Mammary epithelial cell (primary cell): ENCODE measurements around the gene PLCH1.

Experiments used
- CTCF ChIP-seq, 2 donors: IDR thresholded peaks in 1 of 2; conservative IDR thresholded peaks in 1 of 2; 2 replicates each; pipeline ENCODE4 v1.5.1; 2011 to 2012; ENCODE audit warnings: inconsistent platforms in 2 of 2, low read length in 2 of 2, mild to moderate bottlenecking in 2 of 2, control low read depth in 1 of 2, low read depth in 1 of 2; ENCODE audit not compliant: insufficient read depth in 1 of 2; ENCODE audit errors: extremely low read depth in 1 of 2
- EZH2 ChIP-seq: IDR thresholded peaks from 2 replicates; pipeline ENCODE4 v1.6.1; 2012; ENCODE audit warnings: low read length, inconsistent platforms, borderline replicate concordance

- TF ChIP-seq CTCF (conservative IDR thresholded peaks at IDR 0.05 in 1 of 2, IDR thresholded peaks at IDR 0.05 in 1 of 2; ENCODE audit: extremely low read depth in 1 of 2, insufficient read depth in 1 of 2, low read depth in 1 of 2, low read length in 2 of 2) = no peak
- TF ChIP-seq EZH2 = no peak
These were observed 86.1 kb downstream of the PLCH1 start for GRCh38 chr3:155658671-155659261.
